Superior temporal gyrus (tissue), 1 donor: ENCODE measurements around the gene OGG1.
"Not testable (repeated sequence)": the region's sequence is repeated elsewhere in the genome, so short reads cannot be mapped to it uniquely, and the experiment has no call there.

Experiments
- DNase-seq: peaks from one replicate; pipeline ENCODE4 v3.0.0-alpha.2; 2016; ENCODE audit errors: extremely low spot score

The OGG1 gene

DNA sequence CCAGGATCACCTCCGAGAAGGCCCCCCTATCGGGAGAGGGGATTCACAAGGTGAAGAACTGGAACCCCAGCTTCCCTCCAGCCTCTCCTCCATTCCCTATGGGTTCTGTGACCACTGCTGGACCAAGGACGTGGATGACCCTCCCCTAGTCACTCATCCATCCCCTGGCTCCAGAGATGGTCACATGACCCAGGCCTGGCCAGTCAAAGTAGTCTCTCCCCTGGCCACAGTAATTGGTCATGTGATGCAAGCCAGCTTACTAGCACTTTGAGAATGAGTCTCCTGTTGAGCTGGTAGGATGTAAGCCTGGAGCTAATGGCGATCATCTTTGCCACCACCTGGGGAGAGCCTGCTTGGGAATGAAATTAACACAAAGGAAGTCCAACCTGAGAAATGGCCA, 16.1 kb downstream of the OGG1 start:
- no peak for DNase-seq

DNA sequence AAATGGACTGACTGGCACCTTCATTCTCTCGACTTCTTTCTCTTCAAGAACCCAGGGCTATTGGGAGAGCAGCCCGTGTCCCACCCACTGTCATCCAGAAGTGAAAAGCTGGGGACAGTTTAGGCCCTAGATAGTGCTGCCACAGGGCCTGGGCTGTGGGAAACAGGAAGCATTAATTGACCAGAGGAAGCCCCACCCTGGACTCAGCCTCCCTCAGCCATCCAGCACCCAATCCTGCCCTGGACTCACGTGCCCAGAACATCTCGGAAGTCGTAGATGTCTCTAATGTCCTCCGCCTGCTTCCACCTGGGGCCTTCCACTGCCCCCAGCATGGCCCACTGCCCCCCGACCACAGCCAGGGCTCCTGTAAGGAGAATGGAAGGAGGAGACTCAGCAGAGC, 17.7 kb downstream of the OGG1 start:
- no peak for DNase-seq

DNA sequence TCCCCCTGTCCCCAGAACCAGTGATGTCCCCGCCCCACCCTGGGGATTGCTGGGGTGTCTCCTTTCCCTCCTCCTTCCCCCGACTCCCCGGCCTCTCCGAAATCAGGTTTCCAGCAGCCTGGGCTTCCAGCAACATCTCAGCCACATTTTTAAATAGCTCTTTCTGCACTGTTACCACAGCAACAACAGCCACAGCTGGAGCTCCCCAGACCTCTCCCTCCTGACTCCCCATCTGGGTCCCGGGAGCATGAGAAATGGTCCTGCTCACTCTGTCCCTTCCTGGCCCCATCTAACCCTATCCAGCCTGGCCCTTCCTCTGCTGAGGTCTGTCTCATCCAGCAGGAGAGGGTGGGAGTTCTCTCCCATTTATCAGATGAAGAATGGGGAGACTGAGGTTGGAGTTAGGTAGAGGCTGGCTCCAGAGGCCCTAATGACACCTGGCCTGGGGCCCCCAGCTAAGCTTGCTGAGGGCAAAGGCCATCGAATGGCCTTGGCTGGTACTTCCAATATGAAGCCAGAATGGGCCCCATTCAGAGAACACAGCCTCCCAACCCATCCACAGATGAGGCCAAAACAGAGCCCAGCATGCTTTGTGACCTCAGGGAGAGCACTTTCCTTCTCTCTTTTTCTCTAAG, 18.5 kb downstream of the OGG1 start:
- DNase-seq = no peak

DNA sequence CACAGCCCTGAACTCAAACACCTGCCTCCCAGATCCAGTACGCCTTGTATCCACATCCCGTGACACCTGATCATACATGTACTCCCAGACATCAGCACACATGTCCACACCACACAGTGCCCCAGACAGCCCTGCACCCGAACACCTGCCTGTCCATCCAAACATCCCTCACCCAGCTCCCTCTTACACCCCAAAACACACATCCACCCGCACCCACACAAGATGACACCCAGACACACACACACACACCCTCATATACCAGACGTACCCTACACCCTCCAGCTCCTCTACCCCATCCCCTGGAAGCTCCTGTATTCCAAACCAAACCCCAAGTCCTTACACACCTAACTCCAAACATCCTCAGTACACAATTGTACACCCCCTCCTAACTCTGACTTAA, 19.3 kb downstream of the OGG1 start:
- no peak for DNase-seq

DNA sequence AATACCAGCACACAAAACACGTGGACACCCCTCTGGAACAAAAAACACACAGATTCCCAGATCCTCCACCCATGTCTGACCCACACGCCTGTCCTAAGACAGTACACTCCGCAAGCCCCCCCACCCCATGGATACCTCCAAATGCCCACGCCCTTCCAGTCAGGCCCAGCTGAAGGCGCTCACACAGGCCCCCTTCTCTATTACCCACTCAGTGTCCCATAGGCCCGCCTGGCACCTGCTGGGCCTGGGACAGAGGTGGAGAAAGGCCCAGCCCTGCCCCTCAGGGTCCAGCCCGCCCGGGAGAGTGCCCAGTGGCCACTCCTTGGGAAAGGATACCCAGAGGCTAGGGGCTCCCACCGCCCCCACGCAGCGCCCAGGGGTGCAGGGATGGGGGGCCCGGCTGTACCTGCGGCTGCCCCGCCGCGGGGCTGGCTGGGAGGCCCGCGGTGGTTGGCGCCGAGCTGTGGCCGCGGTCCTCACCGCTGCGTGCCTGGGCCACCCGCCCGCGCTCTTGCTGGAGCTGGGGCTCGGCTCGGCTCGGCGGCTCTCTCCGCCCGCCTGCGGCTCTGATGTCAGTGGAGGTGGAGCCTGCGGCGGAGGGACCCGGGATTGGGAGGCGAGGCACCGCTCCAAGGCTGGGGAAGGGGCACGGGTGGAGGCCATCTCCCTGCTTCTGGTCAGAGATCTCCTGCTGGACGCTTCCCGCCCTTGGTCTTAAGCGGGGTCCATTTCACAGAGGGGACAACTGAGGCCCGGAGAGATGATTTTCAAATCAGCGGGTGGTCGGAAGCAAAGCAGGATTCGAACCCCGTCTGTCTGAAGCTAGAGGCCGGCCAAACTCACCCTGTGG, 19.9 kb downstream of the OGG1 start, which contains the start of gene CAMK1:
CAMK1 (minus strand) TSS at position 522 of the 850 bp plus-strand sequence. CDS start 2,198 bp downstream, outside the sequence.
- peak; percentile 64 for DNase-seq

DNA sequence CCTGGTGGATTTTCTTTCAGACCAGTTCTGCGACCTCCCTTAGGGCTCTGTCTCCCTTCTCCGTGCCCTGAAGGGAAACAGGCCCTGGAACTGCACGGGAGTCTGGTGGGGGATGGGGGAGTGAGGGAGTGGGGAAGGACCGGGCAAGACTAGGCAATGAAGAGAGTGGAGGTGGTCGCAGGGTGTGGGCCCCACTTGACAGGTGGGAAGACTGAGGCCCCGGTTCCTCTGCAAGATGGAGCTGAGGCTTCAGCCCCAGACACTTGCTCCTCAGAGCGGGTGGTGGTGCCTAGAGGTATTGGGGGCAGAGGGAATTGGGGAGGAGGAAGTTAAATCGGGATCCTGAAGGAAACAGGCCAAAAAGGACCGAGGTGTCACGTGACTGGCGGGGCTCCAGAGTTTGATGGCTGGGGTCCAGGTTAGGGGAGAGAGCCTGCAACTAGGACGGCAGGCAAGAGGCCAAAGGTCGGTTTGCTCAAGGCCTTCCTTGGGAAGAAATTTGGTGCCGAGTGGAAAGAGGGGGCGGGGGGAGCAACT, 20.6 kb downstream of the OGG1 start:
- no peak for DNase-seq

DNA sequence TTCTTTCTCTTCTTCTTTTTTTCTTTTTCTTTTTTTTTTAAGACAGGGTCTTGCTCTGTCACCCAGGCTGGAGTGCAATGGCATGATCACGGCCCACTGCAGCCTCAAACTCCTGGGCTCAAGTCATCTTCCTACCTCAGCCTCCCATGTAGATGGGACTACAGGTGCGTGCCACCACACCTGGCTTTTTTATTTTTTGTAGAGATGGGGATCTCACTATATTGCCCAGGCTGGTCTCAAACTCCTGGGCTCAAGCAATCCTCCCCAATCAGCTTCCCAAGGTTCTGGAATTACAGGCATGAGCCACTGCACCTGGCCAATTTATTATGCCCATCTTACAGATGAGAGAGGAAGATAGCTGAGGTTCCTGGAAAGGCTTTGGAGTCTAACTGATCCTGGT, 21.3 kb downstream of the OGG1 start:
- DNase-seq = not testable (repeated sequence)

DNA sequence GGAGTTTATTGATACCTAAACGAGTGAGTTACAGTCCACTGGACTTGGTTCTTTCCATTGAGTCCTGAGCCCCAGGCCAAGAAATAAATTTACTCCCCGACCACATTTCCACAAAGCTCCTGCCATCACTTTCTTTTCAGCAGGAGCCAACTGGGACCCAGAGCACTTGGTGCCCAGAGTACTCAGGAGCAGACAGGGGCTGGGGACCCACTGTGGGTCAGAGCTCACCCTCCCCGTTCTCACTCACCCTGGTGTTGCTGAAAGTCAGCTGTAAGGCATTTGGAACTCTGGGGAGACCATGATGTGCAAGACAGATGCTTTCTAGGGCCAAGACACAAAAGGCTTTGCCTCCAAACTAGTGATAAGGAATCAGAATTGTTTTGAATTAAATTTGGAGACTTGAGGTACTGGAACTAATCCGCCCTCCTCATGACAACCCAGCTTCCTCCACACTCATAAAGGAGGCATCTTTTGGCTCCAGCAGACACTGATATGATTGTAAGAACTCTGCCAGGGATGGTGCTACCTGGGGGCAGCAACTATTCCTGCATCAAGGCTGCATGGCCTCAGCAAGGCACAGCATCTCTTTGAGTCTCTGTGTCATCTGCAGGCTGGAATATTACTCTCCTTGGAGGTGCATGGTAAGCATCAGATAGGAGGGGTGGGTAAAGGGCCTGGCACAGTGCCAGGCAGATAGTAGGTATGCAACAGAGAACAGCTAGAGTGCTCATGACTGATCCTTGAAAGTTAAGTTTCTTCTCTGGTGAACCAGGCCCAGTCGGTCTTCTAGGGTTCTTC, 27.3 kb downstream of the OGG1 start:
- no peak for DNase-seq

DNA sequence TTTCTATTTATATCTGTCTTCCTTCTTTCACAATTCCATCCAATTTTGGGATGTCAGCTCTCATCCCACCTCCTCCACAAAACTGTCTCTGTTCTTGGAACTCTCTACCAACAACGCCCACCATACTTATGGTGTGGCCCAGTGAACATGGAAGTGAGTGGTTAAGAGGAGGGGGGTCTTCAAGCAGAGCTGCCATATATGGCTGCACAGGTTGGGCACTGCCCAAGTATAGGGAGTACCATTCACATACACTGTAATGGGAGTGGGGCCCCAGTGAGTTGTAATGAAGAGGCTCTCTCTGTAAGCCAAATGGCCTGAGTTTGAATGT, 27.9 kb downstream of the OGG1 start:
- DNase-seq = peak; percentile 73

DNA sequence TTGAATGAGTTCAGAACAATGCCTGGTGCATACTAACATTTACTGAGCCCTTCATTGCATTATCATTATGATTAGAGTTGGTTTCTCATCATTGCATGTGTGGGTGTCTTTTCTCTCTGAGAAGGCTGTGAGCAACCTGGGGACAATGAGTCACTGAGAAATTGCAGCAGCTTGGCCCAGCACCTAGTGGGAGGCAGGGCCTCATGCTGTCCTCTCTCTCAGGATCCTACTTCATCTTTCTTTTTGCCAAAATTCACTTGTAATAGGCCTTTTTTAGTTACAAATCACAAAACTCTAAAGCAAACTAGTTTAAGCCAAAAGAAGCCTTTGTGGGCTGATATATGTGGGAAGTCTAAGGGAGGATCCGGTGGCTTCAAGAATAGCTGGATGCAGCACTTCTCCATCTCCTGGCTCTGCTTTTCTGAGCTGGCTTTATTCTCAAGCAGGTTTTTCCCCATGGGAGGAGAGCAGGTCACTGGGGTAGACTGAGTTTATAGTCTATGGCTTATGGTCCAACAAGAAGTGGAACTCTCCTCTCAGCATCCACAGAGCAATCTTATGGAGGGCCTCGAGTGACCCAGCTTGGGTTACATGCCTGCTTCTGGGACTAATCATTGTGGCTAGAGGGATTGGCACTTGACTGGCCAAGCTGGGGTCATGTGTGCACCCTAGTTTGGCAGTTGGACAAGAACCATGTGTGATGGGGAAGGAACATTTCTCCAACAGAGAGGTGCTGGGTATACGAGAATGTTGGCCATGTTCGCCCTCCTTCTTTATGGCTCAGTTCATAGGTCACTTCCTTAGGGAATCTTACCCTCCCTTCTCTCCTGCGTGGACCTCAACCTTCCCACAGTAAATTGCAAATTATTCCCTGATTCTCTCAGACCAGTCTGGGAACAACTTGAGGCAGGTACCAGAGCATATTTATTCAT, 28.7 kb downstream of the OGG1 start:
- DNase-seq = peak; percentile 68

DNA sequence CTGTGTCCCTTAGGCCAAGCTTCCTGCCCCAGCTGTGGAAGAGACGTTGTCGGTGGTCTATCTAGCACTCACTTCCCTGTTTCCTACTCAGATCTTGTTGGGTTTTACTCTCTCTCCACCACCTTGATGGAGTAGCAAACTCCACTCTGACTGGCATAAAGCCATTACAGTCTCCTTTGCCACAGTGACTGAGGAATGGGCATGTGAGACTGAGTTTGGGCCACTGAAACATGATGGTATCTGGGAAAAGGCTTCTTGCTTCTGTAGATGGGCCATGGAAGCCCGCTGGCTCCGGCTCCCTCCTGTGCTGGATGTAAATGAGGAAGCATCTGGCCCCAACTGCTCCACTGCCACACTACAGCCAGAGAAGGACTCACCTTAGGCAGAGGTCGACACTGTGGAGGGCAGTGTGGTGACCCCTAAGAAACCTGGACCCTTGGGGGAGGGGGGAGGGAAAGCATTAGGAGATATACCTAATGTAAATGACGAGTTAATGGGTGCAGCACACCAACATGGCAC, 29.4 kb downstream of the OGG1 start:
- no peak for DNase-seq

DNA sequence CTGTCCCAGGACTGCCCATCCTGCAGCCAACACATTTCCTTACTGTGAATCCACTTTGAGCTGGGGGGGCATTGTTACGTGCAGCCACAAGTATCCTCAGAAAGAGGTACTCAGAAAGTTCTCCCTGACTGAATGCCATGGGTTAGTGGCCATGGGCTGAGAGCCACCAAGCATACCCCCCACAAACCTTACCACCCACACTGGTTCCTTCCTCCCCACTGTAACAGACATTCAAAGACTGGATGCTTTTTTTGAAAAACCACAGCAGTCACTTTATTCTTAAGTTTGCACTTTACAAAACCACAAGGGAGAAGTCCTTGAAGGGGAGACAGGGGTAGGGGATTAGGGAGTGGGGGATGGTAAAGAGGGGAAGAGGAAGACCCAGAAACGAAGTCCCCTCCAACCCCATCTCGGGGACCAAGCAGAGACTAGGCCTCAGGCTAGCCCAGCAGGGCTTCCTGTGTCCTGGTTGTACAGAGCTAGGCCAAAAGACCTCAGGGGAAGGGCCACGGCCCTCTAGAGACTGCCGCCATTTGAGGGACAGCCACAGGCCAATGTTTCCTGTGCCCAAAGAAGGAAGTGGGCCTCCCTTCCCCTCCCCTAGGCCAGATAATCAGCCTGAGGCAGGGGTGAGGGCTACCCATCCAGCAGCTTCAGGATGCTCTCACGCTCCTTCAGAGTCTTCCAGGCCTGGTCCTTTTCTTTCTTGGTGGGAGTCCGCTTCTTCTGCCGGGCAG, 30.1 kb downstream of the OGG1 start:
- DNase-seq = no peak

DNA sequence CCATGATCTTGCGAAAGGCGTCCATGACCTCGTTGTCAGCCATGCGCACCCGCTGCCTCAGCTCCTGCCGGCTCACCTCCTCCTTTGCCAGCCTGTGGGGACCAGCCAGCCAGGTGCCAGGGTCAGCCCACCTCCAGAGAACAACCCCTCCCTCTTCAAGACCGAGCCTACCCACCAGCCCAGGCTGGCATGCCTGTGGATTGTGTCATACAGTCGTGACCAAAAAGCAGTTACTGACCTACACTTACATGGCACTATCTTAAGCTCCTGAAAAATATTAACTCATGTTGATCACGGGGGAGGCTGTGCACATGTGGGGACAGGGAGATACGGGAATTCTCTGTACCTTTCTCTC, 30.7 kb downstream of the OGG1 start:
- DNase-seq = no peak

DNA sequence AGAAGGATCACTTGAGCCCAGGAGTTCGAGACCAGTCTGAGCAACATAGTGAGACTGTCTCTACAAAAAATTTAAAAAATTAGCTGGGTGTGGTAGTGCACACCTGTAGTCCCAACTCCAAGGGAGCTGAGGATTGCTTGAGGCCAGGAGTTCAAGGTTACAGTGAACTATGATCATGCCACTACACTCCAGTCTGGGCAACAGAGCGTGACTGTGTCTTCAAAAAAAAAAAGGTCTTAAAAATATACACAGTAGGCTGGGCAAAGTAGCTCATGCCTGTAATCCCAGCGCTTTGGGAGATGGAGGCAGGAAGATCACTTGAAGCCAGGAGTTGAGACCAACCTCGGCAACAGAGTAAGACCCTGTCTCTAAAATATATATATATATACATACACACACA, 31.2 kb downstream of the OGG1 start:
- DNase-seq = no peak

DNA sequence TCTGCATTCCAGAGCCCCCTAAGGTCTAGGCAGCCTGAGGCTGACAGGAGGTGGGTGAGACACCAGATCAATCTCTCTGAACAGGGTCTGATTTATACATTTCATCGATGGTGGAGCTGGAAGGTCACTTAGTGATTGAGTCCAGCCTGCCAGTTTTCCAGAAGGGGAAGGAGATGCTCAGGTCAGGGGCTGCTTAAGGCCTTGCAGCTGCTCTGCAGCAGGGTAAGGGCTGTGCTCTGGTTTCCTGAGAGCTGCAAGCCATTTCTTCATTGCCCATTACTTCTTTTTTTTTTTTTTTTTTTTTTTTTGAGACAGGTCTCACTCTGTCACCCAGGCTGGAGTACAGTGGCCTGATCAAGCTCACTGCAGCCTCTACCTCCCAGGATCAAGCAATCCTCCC, 31.8 kb downstream of the OGG1 start:
- no peak for DNase-seq

DNA sequence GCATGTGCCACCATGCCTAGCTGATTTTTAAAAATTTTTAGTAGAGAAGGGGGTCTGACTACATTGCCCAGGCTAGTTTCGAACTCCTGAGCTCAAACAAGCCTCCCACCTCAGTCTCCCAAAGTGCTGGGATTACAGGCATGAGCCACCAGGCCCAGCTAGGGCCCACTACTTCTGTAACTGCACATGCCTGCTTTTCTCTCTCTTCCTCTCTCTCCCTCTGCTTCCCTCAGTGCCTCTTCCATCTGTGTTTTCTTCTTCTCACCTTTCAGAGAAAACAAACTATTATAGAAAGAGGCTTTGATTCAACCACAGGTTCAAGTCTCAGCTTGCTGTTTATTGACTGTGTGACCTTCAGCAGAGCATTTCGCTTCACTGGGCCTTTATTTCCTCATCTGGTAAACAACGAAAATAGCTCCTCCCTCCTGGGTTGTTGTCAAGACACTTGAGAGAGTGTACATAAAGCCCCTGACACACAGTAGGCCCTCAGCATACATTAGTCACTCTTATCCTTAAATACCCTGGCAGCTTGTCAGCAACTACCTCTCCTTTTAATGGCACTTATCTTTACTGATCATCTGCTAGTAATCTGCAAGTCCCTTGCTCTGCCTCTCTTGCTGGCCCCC, 32.3 kb downstream of the OGG1 start:
- no peak for DNase-seq

DNA sequence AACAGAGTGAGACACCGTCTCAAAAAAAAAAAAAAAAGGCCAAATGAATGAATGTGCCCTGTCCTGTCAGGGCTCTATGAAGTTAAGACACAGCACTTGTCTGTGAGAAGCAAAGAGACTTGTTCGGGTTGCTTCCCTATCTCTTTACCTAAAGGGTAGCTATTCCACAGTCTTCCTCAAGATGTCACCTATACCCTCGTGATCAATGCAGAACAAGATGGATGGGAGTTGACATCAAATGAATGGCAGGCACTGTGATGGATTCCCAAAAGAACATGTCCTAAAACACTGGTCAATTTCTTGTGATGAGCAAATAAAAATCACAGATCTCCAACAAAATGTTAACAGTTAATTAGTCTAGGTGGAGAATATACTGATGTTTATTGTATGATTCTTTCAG, 33.0 kb downstream of the OGG1 start:
- DNase-seq = no peak

DNA sequence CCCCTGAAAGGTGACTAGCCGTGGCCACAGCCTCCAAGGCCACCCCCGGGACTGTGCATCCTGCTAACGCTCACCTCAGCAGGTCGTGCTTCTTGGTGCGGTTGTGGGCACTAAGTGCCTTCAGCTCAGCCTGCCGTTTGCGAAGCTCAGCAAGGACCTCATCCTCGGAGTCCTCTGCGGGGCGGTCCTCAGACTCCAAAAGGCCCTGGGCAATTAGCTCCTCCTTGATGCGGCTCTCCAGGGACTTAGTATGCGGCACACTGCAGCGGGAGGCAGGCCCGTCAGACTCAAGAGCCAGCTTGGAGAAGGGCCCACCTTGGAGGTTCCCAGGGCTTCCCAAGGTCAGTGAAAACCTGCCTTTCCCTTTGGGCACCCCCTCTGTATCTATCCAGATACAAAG, 34.2 kb downstream of the OGG1 start:
- DNase-seq = no peak

DNA sequence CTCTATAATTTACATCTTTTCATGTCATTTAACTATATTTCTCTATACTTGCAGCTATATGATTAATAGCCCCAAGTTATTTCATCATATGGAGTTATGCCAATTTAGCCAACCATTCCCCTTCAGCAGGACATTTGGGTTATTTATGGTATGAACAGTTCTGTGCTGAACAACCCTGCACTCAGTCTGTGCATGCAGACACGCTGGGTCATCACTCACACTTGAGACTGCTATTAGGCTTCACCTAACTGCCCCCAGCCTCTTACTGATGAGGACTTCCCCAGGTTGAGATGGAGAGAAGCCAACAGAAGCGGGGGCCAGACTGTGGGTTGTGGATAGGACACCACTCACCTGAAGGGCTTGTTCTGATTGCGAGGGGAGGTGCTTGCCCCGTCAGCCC, 35.2 kb downstream of the OGG1 start:
- no peak for DNase-seq

DNA sequence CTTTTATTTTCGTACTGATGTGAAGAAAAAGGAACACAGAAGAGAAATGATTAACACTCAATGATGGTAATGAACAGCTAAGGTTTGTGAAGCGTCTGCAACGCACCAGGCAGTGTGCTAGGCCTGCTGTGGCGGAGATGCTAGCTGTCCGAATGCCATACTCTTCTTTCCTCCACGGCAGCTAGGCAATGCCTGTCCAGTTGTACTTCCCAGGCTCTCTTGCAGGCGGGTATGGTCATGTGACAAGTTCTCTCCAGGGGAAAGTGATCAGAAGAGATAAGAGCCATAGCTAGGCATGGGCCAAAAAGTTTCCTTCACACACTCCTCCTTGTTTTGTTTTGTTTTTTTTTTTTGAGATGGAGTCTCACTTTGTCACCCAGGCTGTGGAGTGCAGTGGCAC, 35.9 kb downstream of the OGG1 start:
- no peak for DNase-seq
